Body of pancreas (tissue), 4 donors: ENCODE results near the gene FAM120B. TPM values are rescaled to one million over a fixed set of nuclear protein-coding genes. Genes with fewer than 3 reads are reported as not detected.
"Not testable (repeated sequence)": the region's sequence is repeated elsewhere in the genome, so short reads cannot be mapped to it uniquely, and the experiment has no call there.

Experiments
- ATAC-seq: fragments of 150-250 bp; one replicate; pipeline ENCODE4 v1.9.1; 2016
- DNase-seq, 4 donors: peaks; one replicate each; pipeline ENCODE4 v3.0.0-alpha.2; 2019
- H3K27ac ChIP-seq, 4 donors: fragments of 200-600 bp; sonication (generic); 1 replicate in 3 of 4; 2 replicates in 1 of 4; pipeline versions ENCODE4 v1.5.1 to v1.6.1; 2016 to 2019; ENCODE audit warnings: mild to moderate bottlenecking in 1 of 4, mixed read lengths in 1 of 4, moderate library complexity in 1 of 4
- H3K27me3 ChIP-seq, 2 donors: fragments of 200-600 bp; sonication (generic); one replicate each; pipeline ENCODE4 v1.6.0; 2016; ENCODE audit warnings: mild to moderate bottlenecking in 1 of 2
- H3K36me3 ChIP-seq, 2 donors: fragments of 200-600 bp; sonication (generic); replicated peaks in 1 of 2; 2 replicates each; pipeline ENCODE4 v1.5.1; 2016; ENCODE audit warnings: low read depth in 2 of 2; ENCODE audit not compliant: insufficient read depth in 1 of 2
- H3K4me1 ChIP-seq: fragments of 200-600 bp; sonication (generic); one replicate; pipeline ENCODE4 v1.6.0; 2016
- H3K4me3 ChIP-seq, 2 donors: fragments of 200-600 bp; sonication (generic); 1 replicate in 1 of 2; 2 replicates in 1 of 2; pipeline ENCODE4 v1.5.1; 2016 to 2019
- H3K9me3 ChIP-seq, 3 donors: fragments of 200-600 bp; sonication (generic); 1 replicate in 2 of 3; 2 replicates in 1 of 3; pipeline ENCODE4 v1.5.1; 2016
- POLR2A ChIP-seq, 3 donors: fragments of 450-650 bp; IDR thresholded peaks; one replicate each; pipeline ENCODE4 v1.6.1; 2016; ENCODE audit warnings: antibody characterized with exemption in 3 of 3, mild to moderate bottlenecking in 2 of 3
- WGBS, 2 donors: methylation state at CpG; one replicate each; pipeline ENCODE4 v1.1.5; 2017; 5-methylcytosine and 5-hydroxymethylcytosine counted together
- intact Hi-C: fragments of 100-400 bp; cut with DNase I; formaldehyde crosslinking; loops from one replicate; pipeline ENCODE4 v1.15.1; 2023
- total RNA-seq, 2 donors: library from RNA; depleted of rRNA; stranded (reverse); fragments of >200 nt; gene quantifications; one replicate each; pipeline ENCODE4 v1.1.0, GENCODE V29; 2016
- TF ChIP-seq, protein P1 (sequence below), 7 experiments: fragments of 450-650 bp in 4 of 7; fragments of 200-600 bp in 3 of 7; sonication (generic) in 3 of 7; IDR thresholded peaks; one replicate each; pipeline ENCODE4 v1.5.1; 2016 to 2019; ENCODE audit warnings: antibody characterized with exemption in 7 of 7

The FAM120B gene
- total RNA-seq, 2 donors from 2014 or later = 15.6 to 29.0 TPM

GRCh38 chr6:170346649-170347048, 40.1 kb downstream of the FAM120B start:
- H3K27ac ChIP-seq = no peak overlapping the region
- ATAC-seq (no peak), DNase-seq (no peak)
- no peak for TF ChIP-seq POLR2A (IDR thresholded peaks at IDR 0.05)
- TF ChIP-seq, protein P1, sequence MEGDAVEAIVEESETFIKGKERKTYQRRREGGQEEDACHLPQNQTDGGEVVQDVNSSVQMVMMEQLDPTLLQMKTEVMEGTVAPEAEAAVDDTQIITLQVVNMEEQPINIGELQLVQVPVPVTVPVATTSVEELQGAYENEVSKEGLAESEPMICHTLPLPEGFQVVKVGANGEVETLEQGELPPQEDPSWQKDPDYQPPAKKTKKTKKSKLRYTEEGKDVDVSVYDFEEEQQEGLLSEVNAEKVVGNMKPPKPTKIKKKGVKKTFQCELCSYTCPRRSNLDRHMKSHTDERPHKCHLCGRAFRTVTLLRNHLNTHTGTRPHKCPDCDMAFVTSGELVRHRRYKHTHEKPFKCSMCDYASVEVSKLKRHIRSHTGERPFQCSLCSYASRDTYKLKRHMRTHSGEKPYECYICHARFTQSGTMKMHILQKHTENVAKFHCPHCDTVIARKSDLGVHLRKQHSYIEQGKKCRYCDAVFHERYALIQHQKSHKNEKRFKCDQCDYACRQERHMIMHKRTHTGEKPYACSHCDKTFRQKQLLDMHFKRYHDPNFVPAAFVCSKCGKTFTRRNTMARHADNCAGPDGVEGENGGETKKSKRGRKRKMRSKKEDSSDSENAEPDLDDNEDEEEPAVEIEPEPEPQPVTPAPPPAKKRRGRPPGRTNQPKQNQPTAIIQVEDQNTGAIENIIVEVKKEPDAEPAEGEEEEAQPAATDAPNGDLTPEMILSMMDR (IDR thresholded peaks at IDR 0.05) = no peak
- H3K36me3 ChIP-seq = peaks cover 0 to 11% of the 10 kb centered on the region in 2 donors
- WGBS, 2 donors = 93 to 96% methylated on average over 2 of the region's 2 CpGs
- no peaks in the 10 kb centered on the region for H3K27me3 ChIP-seq
- H3K9me3 ChIP-seq = no peaks in the 10 kb centered on the region
- H3K4me1 ChIP-seq = peaks cover 4% of the 10 kb centered on the region
- H3K4me3 ChIP-seq = no peak overlapping the region
- intact Hi-C loops = no loop called here

DNA sequence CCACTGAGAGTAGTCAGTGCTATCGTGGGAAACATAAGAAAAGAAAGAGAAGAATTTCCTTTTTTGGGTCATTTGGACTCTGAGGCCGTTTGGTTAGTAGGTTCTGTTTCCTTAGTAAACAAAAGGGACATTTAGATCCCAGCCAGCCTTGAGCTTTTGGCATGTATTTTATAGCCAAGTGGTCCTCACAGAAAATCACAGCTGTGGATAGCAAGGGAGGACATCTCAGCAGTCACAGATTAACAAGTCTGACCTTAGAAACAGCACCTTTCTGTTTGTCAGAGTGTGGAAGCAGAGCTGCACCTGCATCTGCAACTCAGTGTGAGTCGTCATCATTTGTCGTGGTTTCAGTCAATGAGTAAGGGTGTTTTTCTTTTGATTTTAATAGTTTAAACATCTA, 40.5 kb downstream of the FAM120B start:
- DNase-seq (no peak), ATAC-seq (no peak)
- Histone ChIP-seq H3K4me3 (no peak overlapping the region), H3K27me3 (no peaks in the 10 kb centered on the region), H3K4me1 (peaks cover 4% of the 10 kb centered on the region), H3K36me3 (peaks cover 0 to 11% of the 10 kb centered on the region in 2 donors), H3K27ac (no peak overlapping the region), H3K9me3 (no peaks in the 10 kb centered on the region)
- intact Hi-C loops = no loop called here
- 60 to 68% methylated on average over 4 of the region's 4 CpGs for WGBS, 2 donors
- TF ChIP-seq POLR2A (IDR thresholded peaks at IDR 0.05) = no peak
- TF ChIP-seq, protein P1 (IDR thresholded peaks at IDR 0.05) = no peak

DNA sequence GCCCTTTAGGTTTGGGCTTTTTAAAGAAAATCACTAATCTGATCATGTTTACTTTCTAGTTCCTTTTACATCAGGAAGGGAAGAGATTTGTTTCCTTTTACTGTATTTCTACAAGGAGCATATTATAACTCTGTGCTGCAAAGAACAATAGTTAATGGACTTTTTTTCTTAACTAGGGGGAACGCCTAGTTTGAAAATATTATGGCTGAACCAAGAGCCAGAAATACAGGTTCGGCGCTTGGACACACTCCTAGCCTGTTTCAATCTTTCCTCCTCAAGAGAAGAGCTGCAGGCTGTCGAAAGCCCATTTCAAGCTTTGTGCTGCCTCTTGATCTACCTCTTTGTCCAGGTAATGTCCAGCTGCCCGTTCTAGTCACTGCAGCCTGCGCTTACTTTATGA, 41.4 kb downstream of the FAM120B start:
- Histone ChIP-seq H3K27me3 (no peaks in the 10 kb centered on the region), H3K36me3 (peaks cover 0 to 11% of the 10 kb centered on the region in 2 donors), H3K27ac (no peak overlapping the region), H3K4me1 (peaks cover 4% of the 10 kb centered on the region), H3K9me3 (no peaks in the 10 kb centered on the region), H3K4me3 (no peak overlapping the region)
- ATAC-seq (no peak), DNase-seq (no peak)
- TF ChIP-seq, protein P1 (IDR thresholded peaks at IDR 0.05) = no peak
- TF ChIP-seq POLR2A (IDR thresholded peaks at IDR 0.05) = no peak
- intact Hi-C loops = no loop called here
- WGBS, 2 donors = 89 to 91% methylated on average over 6 of the region's 6 CpGs

DNA sequence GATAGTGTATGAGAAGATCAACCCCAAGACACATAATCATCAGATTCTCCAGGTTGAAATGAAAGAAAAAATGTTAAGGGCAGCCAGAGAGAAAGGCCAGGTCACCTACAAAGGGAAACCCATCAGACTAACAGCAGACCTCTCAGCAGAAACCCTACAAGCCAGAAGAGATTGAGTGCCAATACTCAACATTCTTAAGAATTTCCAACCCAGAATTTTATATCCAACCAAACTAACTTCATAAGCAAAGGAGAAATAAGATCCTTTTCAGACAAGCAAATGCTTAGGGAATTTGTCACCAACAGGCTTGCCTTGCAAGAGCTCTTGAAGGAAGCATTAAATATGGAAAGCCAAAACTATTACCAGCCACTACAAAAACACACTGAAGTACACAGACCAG, 44.9 kb downstream of the FAM120B start:
- DNase-seq, H3K4me3 ChIP-seq, ATAC-seq, H3K27me3 ChIP-seq, H3K27ac ChIP-seq, H3K9me3 ChIP-seq, intact Hi-C loops, H3K4me1 ChIP-seq: not testable (repeated sequence)
- peaks cover 0 to 11% of the 10 kb centered on the region in 2 donors for H3K36me3 ChIP-seq

DNA sequence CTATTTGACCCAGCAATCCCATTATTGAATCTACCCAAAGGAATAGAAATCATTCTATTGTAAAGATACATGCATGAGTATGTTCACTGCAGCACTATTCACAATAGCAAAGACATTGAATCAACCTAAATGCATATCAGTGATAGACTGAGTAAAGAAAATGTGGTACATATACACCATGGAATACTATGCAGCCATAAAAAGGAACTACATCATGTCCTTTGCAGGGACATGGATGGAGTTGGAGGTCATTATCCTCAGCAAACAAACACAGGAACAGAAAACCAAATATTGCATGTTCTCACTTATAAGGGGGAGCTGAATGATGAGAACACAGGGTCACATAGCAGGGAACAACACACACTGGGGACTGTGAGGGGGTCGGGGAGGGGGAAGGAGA, 48.6 kb downstream of the FAM120B start:
- H3K9me3 ChIP-seq, H3K4me1 ChIP-seq, ATAC-seq, DNase-seq, H3K36me3 ChIP-seq, H3K4me3 ChIP-seq, H3K27ac ChIP-seq, intact Hi-C loops, H3K27me3 ChIP-seq: not testable (repeated sequence)
- WGBS, 2 donors = 91 to 93% methylated on average over 1 of the region's 1 CpG

DNA sequence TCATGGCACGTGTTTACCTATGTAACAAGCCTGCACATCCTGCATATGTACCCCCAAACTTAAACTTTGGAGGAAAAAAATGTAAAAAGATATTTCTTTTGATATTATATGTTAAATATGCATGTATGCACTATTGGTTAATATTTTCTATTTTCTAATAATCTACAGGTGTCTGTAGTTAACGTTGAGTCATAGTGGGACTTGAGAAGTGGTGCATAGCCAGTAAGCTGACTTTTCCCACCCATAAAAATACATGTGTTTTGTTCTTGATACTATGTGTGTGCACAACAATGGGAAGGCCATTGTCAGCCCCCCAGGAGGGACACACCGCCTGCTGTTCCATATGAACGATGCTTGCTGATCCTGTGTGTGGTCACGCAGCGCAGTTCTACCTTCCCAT, 49.1 kb downstream of the FAM120B start:
- intact Hi-C loops = no loop called here

More for the DNA sequence above, 49.1 kb downstream of the FAM120B start:
- no peaks in the 10 kb centered on the region for H3K9me3 ChIP-seq
- no peaks in the 10 kb centered on the region for H3K4me1 ChIP-seq
- H3K36me3 ChIP-seq = peaks cover 0 to 3% of the 10 kb centered on the region in 2 donors
- DNase-seq = no peak
- H3K27ac ChIP-seq = no peak overlapping the region
- 87 to 89% methylated on average over 6 of the region's 6 CpGs for WGBS, 2 donors
- TF ChIP-seq, protein P1 (IDR thresholded peaks at IDR 0.05) = no peak
- TF ChIP-seq POLR2A (IDR thresholded peaks at IDR 0.05) = no peak
- no peak overlapping the region for H3K4me3 ChIP-seq
- ATAC-seq = no peak
- no peaks in the 10 kb centered on the region for H3K27me3 ChIP-seq
